ENCODE results near the gene CEND1.

The CEND1 gene

GRCh38 chr11:831118-831864 is 41.4 kb upstream of the CEND1 start:
- H3K4me3 ChIP-seq (ENCODE audit: low read depth, low read length) = no peak overlapping the region
- TF ChIP-seq, protein P1, sequence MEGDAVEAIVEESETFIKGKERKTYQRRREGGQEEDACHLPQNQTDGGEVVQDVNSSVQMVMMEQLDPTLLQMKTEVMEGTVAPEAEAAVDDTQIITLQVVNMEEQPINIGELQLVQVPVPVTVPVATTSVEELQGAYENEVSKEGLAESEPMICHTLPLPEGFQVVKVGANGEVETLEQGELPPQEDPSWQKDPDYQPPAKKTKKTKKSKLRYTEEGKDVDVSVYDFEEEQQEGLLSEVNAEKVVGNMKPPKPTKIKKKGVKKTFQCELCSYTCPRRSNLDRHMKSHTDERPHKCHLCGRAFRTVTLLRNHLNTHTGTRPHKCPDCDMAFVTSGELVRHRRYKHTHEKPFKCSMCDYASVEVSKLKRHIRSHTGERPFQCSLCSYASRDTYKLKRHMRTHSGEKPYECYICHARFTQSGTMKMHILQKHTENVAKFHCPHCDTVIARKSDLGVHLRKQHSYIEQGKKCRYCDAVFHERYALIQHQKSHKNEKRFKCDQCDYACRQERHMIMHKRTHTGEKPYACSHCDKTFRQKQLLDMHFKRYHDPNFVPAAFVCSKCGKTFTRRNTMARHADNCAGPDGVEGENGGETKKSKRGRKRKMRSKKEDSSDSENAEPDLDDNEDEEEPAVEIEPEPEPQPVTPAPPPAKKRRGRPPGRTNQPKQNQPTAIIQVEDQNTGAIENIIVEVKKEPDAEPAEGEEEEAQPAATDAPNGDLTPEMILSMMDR (IDR thresholded peaks at IDR 0.05; ENCODE audit: borderline replicate concordance, insufficient read depth, low read depth, low read length) = no peak

DNA sequence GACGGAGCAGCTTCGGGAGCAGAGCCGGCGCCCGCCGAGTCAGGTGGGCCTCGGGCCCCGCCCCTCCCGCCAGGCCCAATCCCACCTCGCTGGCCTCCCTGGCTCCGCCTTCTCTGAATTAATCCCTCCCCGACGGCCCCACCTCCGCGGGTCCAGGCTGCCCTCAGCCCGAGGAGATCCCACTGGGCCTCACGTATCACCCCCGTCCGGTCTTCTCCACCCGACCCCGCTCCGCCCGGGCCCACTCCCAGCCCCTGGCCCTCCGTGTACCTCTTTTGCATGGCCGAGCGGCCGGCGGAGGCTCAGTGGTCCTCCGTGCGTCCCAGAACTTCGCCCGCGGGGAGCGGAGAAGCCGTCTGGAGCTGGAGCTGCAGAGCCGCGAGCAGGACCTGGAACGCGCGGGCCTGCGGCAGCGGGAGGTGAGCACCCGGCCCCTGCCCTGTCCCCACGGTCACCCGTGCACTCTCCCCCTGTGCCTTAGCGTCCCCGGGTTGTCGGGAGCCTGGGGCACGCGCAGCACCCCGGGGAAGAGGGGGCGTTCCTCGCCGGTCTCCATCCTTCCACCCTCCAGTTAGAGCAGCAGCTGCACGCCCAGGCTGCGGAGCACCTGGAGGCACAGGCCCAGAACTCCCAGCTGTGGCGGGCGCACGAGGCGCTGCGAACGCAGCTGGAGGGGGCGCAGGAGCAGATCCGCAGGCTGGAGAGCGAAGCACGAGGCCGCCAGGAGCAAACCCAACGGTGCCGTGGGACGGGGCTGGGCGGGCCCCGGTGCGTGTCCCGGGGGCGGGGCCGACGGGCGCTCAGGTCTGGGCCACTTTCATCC is 40.6 kb upstream of the CEND1 start:
- TF ChIP-seq, protein P1 (IDR thresholded peaks at IDR 0.05; ENCODE audit: borderline replicate concordance, insufficient read depth, low read depth, low read length) = no peak
- peak overlapping the region; percentile 32 for H3K4me3 ChIP-seq (ENCODE audit: low read depth, low read length)

DNA sequence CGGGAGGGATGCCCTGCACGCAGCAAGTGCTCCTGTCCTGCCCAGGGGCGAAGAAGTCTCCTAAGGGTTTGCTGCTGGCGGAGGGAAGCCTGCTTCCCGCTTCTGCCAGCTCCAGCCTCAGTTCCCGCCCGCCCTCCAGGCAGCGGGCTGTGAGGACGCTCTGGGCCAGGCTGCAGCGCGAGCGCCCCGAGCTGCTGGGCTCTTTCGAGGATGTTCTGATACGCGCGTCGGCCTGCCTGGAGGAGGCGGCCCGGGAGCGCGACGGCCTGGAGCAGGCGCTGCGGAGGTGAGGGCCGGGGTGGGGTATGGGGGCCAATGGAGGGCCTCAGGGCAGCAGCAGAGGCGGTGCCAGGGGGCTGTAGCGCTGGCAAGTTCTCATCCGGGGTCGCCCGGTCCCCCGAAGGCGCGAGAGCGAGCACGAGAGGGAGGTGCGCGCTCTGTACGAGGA is 40.0 kb upstream of the CEND1 start:
- TF ChIP-seq, protein P1 (IDR thresholded peaks at IDR 0.05; ENCODE audit: borderline replicate concordance, insufficient read depth, low read depth, low read length) = no peak
- H3K4me3 ChIP-seq (ENCODE audit: low read depth, low read length) = peak overlapping the region; percentile 32

DNA sequence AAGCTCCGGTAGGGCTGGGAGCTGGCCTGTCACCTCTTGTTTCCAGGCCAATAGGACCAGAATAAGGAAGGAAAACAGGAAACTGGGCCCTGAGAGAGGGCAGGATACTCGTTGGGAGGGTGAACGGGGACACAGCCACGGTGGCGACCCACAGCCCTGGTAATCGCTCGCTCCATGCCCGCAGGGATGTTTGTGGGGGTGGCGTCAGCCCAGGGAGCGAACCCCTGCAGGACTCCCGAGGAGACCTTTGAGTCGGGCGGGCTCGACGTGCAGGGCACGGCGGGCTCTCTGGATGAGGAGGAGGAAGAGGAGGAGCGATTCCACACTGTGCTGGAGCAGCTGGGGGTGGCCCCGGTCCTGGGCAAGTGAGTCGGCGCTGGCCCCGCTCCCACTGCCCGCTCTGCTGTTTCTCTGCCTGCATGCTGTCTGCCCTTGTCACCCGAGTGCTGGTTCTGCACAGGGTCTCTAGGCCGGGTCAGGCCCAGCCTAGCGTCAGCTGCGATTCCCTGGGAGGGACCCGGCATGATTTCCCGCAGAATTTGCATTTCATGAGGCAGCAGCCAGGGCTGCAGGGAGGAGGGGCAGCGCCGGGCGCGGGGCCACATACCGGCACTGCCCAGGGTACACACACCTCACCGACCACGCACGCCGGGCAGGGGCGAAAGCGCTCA is 39.4 kb upstream of the CEND1 start:
- TF ChIP-seq, protein P1 (IDR thresholded peaks at IDR 0.05; ENCODE audit: borderline replicate concordance, insufficient read depth, low read depth, low read length) = no peak
- H3K4me3 ChIP-seq (ENCODE audit: low read depth, low read length) = peak overlapping the region; percentile 32

GRCh38 chr11:828506-829175 is 38.8 kb upstream of the CEND1 start:
- no peak overlapping the region for H3K4me3 ChIP-seq (ENCODE audit: low read depth, low read length)
- TF ChIP-seq, protein P1 (IDR thresholded peaks at IDR 0.05; ENCODE audit: borderline replicate concordance, insufficient read depth, low read depth, low read length) = no peak

- H3K4me3 ChIP-seq (ENCODE audit: low read depth, low read length) = peak within 1 kb of the TSS; percentile 55
- TF ChIP-seq, protein P1 (IDR thresholded peaks at IDR 0.05; ENCODE audit: borderline replicate concordance, insufficient read depth, low read depth, low read length) = no peak
Observed at GRCh38 chr11:827897-828192, 38.0 kb upstream of the CEND1 start, which contains the start of gene CRACR2B. CRACR2B (plus strand) TSS chr11:827919; CDS start chr11:828608, 689 bp downstream.

Measured in GM12875 (cell line).